ENCODE data around the gene CYB5R4.

The CYB5R4 gene

GRCh38 chr6:83879746-83880145 lies 20.3 kb downstream of the CYB5R4 start:
- Histone ChIP-seq H2AK5ac (ENCODE audit: low read length) (no peak overlapping the region), H3K79me1 (ENCODE audit: low read length) (no peaks in the 10 kb centered on the region), H3K9ac (ENCODE audit: low read length) (no peak overlapping the region), H3K79me2 (ENCODE audit: control insufficient read depth, insufficient read depth, low read length, poor library complexity) (no peaks in the 10 kb centered on the region), H3K27ac (ENCODE audit: low read depth, low read length) (no peak overlapping the region), H3K36me3 (ENCODE audit: control insufficient read depth in 1 of 2, insufficient read depth in 2 of 2, low read length in 2 of 2) (no peaks in the 10 kb centered on the region), H4K8ac (ENCODE audit: low read depth, low read length) (no peak overlapping the region), H2BK5ac (ENCODE audit: low read depth, low read length, poor library complexity) (no peak overlapping the region), H2BK120ac (ENCODE audit: insufficient read depth, low read length, poor library complexity) (no peak overlapping the region), H4K12ac (ENCODE audit: low read depth, low read length) (no peak overlapping the region), H3K4me3 (ENCODE audit: low read depth, low read length) (no peak overlapping the region), H3K9me3 (ENCODE audit: insufficient read depth, low read depth, low read length) (no peaks in the 10 kb centered on the region), H2AFZ (ENCODE audit: insufficient read depth, low read length, poor library complexity) (no peak overlapping the region), H3K4me2 (ENCODE audit: low read length) (no peak overlapping the region), H3K27me3 (ENCODE audit: insufficient read depth, low read length) (no peaks in the 10 kb centered on the region), H2BK12ac (ENCODE audit: low read length) (no peak overlapping the region), H4K91ac (ENCODE audit: low read depth, low read length) (no peak overlapping the region), H3K18ac (ENCODE audit: low read length) (no peak overlapping the region), H3K14ac (ENCODE audit: low read length) (no peak overlapping the region), H3K23ac (ENCODE audit: low read length) (no peak overlapping the region), H3K4ac (ENCODE audit: low read depth, low read length) (no peak overlapping the region), H3K4me1 (ENCODE audit: control insufficient read depth in 1 of 2, insufficient read depth in 2 of 2, low read length in 2 of 2) (peaks cover 0 to 4% of the 10 kb centered on the region in 2 experiments)
- no CpG with 5 or more reads among the region's 4 CpGs for WGBS (ENCODE audit: extremely low coverage, insufficient coverage, insufficient read length)
- DNase-seq = no peak

- no peak overlapping the region for H3K4ac ChIP-seq (ENCODE audit: low read depth, low read length)
- H2BK12ac ChIP-seq (ENCODE audit: low read length) = no peak overlapping the region
- no peak overlapping the region for H4K8ac ChIP-seq (ENCODE audit: low read depth, low read length)
- no peaks in the 10 kb centered on the region for H3K36me3 ChIP-seq (ENCODE audit: control insufficient read depth in 1 of 2, insufficient read depth in 2 of 2, low read length in 2 of 2)
- H3K27ac ChIP-seq (ENCODE audit: low read depth, low read length) = no peak overlapping the region
- H3K9ac ChIP-seq (ENCODE audit: low read length) = no peak overlapping the region
- no peak overlapping the region for H3K18ac ChIP-seq (ENCODE audit: low read length)
- H3K79me1 ChIP-seq (ENCODE audit: low read length) = no peaks in the 10 kb centered on the region
- no peak overlapping the region for H3K4me2 ChIP-seq (ENCODE audit: low read length)
- H2AK5ac ChIP-seq (ENCODE audit: low read length) = no peak overlapping the region
- no peaks in the 10 kb centered on the region for H3K27me3 ChIP-seq (ENCODE audit: insufficient read depth, low read length)
- no peak overlapping the region for H2BK5ac ChIP-seq (ENCODE audit: low read depth, low read length, poor library complexity)
- no peak overlapping the region for H2BK120ac ChIP-seq (ENCODE audit: insufficient read depth, low read length, poor library complexity)
- H3K9me3 ChIP-seq (ENCODE audit: insufficient read depth, low read depth, low read length) = no peaks in the 10 kb centered on the region
- H2AFZ ChIP-seq (ENCODE audit: insufficient read depth, low read length, poor library complexity) = no peak overlapping the region
- no peak overlapping the region for H3K14ac ChIP-seq (ENCODE audit: low read length)
- H4K91ac ChIP-seq (ENCODE audit: low read depth, low read length) = no peak overlapping the region
- DNase-seq = no peak
- peaks cover 0 to 4% of the 10 kb centered on the region in 2 experiments for H3K4me1 ChIP-seq (ENCODE audit: control insufficient read depth in 1 of 2, insufficient read depth in 2 of 2, low read length in 2 of 2)
- no peak overlapping the region for H3K23ac ChIP-seq (ENCODE audit: low read length)
- WGBS (ENCODE audit: extremely low coverage, insufficient coverage, insufficient read length) = no CpG with 5 or more reads among the region's 2 CpGs
- H3K4me3 ChIP-seq (ENCODE audit: low read depth, low read length) = no peak overlapping the region
- no peaks in the 10 kb centered on the region for H3K79me2 ChIP-seq (ENCODE audit: control insufficient read depth, insufficient read depth, low read length, poor library complexity)
- H4K12ac ChIP-seq (ENCODE audit: low read depth, low read length) = no peak overlapping the region
Measured at GRCh38 chr6:83883240-83883639, 23.8 kb downstream of the CYB5R4 start.

GRCh38 chr6:83884523-83884922 lies 25.0 kb downstream of the CYB5R4 start:
- no peak overlapping the region for H4K12ac ChIP-seq (ENCODE audit: low read depth, low read length)

GRCh38 chr6:83885984-83886383 lies 26.5 kb downstream of the CYB5R4 start:
- no peak overlapping the region for H3K4me2 ChIP-seq (ENCODE audit: low read length)
- no peak overlapping the region for H3K27ac ChIP-seq (ENCODE audit: low read depth, low read length)
- no peaks in the 10 kb centered on the region for H3K79me2 ChIP-seq (ENCODE audit: control insufficient read depth, insufficient read depth, low read length, poor library complexity)
- H4K8ac ChIP-seq (ENCODE audit: low read depth, low read length) = no peak overlapping the region
- H2AK5ac ChIP-seq (ENCODE audit: low read length) = no peak overlapping the region
- no peak overlapping the region for H3K9ac ChIP-seq (ENCODE audit: low read length)
- no peak overlapping the region for H3K23ac ChIP-seq (ENCODE audit: low read length)
- no peak overlapping the region for H3K4ac ChIP-seq (ENCODE audit: low read depth, low read length)
- no peak overlapping the region for H3K18ac ChIP-seq (ENCODE audit: low read length)
- no peak overlapping the region for H2BK120ac ChIP-seq (ENCODE audit: insufficient read depth, low read length, poor library complexity)
- no peak for DNase-seq
- H3K36me3 ChIP-seq (ENCODE audit: control insufficient read depth in 1 of 2, insufficient read depth in 2 of 2, low read length in 2 of 2) = no peaks in the 10 kb centered on the region
- no peak overlapping the region for H2AFZ ChIP-seq (ENCODE audit: insufficient read depth, low read length, poor library complexity)
- H3K9me3 ChIP-seq (ENCODE audit: insufficient read depth, low read depth, low read length) = no peaks in the 10 kb centered on the region
- no peak overlapping the region for H3K4me3 ChIP-seq (ENCODE audit: low read depth, low read length)
- H3K27me3 ChIP-seq (ENCODE audit: insufficient read depth, low read length) = no peaks in the 10 kb centered on the region
- no CpG with 5 or more reads among the region's 2 CpGs for WGBS (ENCODE audit: extremely low coverage, insufficient coverage, insufficient read length)
- H3K79me1 ChIP-seq (ENCODE audit: low read length) = no peaks in the 10 kb centered on the region
- H3K14ac ChIP-seq (ENCODE audit: low read length) = no peak overlapping the region
- H3K4me1 ChIP-seq (ENCODE audit: control insufficient read depth in 1 of 2, insufficient read depth in 2 of 2, low read length in 2 of 2) = no peaks in the 10 kb centered on the region
- no peak overlapping the region for H2BK12ac ChIP-seq (ENCODE audit: low read length)
- no peak overlapping the region for H4K91ac ChIP-seq (ENCODE audit: low read depth, low read length)
- no peak overlapping the region for H2BK5ac ChIP-seq (ENCODE audit: low read depth, low read length, poor library complexity)
- H4K12ac ChIP-seq (ENCODE audit: low read depth, low read length) = no peak overlapping the region

More at GRCh38 chr6:83884523-83884922, 25.0 kb downstream of the CYB5R4 start:
- no peaks in the 10 kb centered on the region for H3K79me2 ChIP-seq (ENCODE audit: control insufficient read depth, insufficient read depth, low read length, poor library complexity)
- H3K79me1 ChIP-seq (ENCODE audit: low read length) = no peaks in the 10 kb centered on the region
- H3K4ac ChIP-seq (ENCODE audit: low read depth, low read length) = no peak overlapping the region
- no peaks in the 10 kb centered on the region for H3K9me3 ChIP-seq (ENCODE audit: insufficient read depth, low read depth, low read length)
- no peak overlapping the region for H3K18ac ChIP-seq (ENCODE audit: low read length)
- DNase-seq = peak in 1 of 2 donors; percentile 80
- no peak overlapping the region for H3K4me3 ChIP-seq (ENCODE audit: low read depth, low read length)
- no peak overlapping the region for H3K9ac ChIP-seq (ENCODE audit: low read length)
- peaks cover 0 to under 1% of the 10 kb centered on the region in 2 experiments for H3K4me1 ChIP-seq (ENCODE audit: control insufficient read depth in 1 of 2, insufficient read depth in 2 of 2, low read length in 2 of 2)
- no peak overlapping the region for H3K27ac ChIP-seq (ENCODE audit: low read depth, low read length)
- H3K27me3 ChIP-seq (ENCODE audit: insufficient read depth, low read length) = no peaks in the 10 kb centered on the region
- WGBS (ENCODE audit: extremely low coverage, insufficient coverage, insufficient read length) = no CpG with 5 or more reads among the region's 4 CpGs
- no peak overlapping the region for H2BK12ac ChIP-seq (ENCODE audit: low read length)
- H4K91ac ChIP-seq (ENCODE audit: low read depth, low read length) = no peak overlapping the region
- no peak overlapping the region for H4K8ac ChIP-seq (ENCODE audit: low read depth, low read length)
- H3K36me3 ChIP-seq (ENCODE audit: control insufficient read depth in 1 of 2, insufficient read depth in 2 of 2, low read length in 2 of 2) = no peaks in the 10 kb centered on the region
- H2BK120ac ChIP-seq (ENCODE audit: insufficient read depth, low read length, poor library complexity) = no peak overlapping the region
- H2AFZ ChIP-seq (ENCODE audit: insufficient read depth, low read length, poor library complexity) = no peak overlapping the region
- no peak overlapping the region for H2BK5ac ChIP-seq (ENCODE audit: low read depth, low read length, poor library complexity)
- no peak overlapping the region for H3K4me2 ChIP-seq (ENCODE audit: low read length)
- H3K14ac ChIP-seq (ENCODE audit: low read length) = no peak overlapping the region
- H2AK5ac ChIP-seq (ENCODE audit: low read length) = no peak overlapping the region
- no peak overlapping the region for H3K23ac ChIP-seq (ENCODE audit: low read length)
